GM18517 (cell line): Measurements from ENCODE around the gene UBE3A.

ENCODE experiments used
- ATAC-seq: cut with Tn5 transposase; IDR thresholded peaks from one replicate; pipeline ENCODE4 v1.9.1; 2021; ENCODE audit warnings: mild to moderate bottlenecking, moderate library complexity; ENCODE audit not compliant: unreplicated experiment

UBE3A gene

GRCh38 chr15:25335279-25335678 lies 103.5 kb downstream of the UBE3A start:
- ATAC-seq: no peak

- no peak for ATAC-seq
These were observed 105.8 kb downstream of the UBE3A start for GRCh38 chr15:25333049-25333448.

DNA sequence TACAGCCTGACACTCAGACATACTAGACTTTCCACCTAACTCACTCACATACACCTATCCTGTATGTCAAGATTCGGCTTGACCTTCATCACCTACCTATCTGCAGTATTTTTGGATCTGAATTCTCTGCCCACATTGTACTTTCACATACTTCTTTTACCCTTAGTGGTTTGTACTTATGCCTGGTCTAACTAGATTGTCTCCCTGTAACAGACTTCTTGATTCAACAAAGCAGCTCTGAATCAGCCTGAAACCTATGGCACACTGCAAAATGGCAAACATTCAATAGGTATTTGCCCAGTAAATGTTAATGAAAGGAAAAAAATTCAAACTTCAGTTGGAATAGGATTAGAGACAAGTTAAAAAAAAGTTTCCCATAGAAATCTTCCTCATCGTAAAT lies 106.5 kb downstream of the UBE3A start:
- ATAC-seq: no peak

DNA sequence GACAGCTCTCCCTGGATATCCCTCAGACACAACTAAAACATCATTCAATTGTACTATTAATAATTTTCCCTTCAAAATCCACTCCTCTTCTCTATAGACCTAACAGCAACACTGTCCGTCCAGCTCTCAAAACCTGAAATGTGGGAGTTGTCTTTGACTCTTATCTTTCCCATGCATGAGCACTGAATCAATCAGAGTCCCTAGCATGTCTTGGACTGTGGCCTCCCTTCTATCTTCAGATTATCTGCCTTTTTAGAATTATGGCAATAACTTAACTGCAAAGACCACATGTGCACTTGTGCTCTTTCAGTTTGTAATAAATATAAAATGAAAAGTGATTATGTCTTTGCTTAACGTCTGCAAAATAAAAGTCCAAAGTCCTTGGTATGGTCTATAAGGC lies 107.0 kb downstream of the UBE3A start:
- no peak for ATAC-seq

DNA sequence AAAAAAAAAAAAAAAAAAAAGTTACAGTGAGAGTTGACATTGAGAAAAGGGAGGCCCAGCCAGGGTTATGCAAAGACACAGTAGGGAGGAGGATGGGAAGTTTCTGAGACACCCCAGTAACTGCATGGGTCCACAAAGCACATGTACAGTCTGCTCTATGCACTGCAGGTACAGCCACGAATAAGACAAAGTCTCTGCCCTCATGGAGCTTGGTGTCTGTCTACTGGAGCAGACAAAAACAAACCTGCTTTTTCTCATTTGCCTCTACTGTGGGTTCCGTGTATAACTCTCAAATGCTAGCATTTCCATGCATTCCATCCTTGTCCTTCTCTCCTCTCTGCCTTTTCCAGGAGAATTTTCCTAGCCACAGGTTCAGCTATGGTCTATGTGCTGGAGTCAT lies 107.4 kb downstream of the UBE3A start:
- no peak for ATAC-seq

- no peak for ATAC-seq
These were observed 109.1 kb downstream of the UBE3A start for GRCh38 chr15:25329696-25330095.

DNA sequence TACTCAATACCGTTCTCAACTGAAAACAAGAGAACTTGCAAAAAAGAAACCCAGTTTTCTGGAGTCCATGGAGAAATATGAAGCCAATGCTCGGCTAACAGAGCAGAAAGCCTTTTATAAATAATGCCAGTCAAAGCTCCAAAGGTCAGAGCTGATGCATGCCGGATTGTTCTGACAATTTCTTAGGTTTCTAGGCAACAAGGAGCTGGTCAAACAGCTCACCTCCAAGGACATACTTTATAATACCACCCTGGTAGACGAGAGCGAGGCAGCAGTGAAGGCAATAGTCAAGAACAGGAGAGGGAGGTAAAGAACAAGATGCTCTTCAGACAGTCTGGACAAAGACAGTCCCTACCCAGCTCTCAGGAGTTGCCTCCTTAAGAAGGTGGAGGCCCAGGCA lies 111.1 kb downstream of the UBE3A start:
- no peak for ATAC-seq

GRCh38 chr15:25325187-25325586 lies 113.6 kb downstream of the UBE3A start:
- ATAC-seq: no peak

DNA sequence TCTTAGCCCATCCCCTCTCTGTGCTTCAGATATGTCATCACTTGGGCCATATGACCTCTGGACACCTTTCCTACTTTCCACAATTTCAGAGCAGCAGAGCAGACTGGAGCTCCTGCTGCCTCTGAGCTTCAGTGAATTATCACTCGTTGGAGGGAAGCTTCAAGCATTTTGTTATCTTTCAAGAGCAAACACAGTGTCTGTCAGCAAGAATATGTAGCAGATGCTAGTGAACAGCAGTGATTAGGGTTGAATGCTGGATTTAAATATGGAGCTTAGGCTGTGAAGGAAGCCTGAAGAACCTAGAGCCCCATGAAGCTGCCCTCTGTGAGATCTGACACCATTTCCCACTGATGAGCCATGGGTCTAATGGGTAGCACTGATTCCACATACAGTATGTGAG lies 115.4 kb downstream of the UBE3A start:
- ATAC-seq: no peak

DNA sequence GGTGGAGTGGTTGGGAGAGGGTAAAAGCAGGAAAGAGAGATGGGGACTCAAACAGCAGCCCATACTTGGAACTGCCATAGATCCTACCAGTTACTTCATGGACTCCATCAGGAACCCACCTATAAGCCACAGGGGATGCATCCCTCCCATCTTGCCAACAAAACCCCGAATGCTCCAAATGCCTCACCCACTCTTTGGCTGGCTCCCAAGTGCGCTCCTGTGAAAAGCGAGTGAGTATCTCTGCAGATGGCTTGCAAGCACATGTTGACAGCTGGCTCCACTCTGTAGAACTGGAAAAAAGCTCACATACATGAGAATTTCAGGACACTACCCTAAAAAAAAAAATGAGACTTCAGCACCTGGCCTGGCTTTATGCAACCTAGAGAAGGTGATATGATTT lies 151.0 kb downstream of the UBE3A start:
- no peak for ATAC-seq
